ENCODE data around the gene EDA2R.
A peak's percentile ranks its signal among the peaks of the same experiment; 100 is the strongest.

The EDA2R gene, protein sequence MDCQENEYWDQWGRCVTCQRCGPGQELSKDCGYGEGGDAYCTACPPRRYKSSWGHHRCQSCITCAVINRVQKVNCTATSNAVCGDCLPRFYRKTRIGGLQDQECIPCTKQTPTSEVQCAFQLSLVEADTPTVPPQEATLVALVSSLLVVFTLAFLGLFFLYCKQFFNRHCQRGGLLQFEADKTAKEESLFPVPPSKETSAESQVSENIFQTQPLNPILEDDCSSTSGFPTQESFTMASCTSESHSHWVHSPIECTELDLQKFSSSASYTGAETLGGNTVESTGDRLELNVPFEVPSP

DNA sequence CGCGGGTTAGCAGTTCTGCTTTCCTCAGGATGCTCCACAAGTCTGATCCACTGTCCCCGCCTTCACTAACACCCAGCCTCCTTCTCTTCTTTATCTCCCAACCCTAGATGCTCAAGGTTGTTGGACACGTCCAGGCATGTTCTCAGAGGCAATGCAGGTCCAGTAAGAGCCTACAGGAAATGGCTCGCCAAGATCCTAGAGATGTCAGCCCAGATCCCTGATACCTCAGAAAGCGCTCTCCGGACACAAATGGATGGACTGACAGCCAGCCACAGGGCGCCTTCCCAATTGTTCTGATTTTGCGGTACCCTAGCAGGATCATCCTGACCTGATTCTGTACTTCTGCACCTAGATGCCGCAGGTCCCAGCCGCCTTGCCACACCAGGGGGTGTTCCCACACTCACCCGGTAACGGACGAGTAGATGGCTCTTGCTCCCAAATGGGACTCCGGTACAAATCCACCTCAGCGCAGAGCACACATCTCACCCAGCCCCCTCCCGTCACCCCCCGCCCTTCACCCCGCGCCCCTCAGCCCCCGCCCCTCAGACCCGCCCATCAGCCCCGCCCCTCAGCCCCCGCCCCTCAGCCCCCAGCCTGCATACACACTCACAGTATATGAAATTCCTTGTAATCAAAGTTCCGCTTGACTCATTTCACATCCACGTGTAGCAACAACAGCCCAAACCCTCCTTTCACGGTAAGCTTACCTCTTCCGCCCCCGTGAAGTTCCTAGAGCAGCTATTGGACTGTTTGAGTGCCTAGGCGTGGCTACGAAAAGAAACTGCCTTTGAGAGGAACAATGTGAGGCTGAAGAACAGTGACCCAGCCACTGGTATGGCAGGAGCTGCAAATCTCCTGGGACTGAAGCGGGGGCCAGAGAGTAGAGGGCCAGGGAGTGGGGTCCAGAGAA lies at the start of gene EDA2R:
EDA2R (minus strand) TSS at position 488 of the 910 bp plus-strand sequence. CDS start 23,058 bp downstream, outside the sequence.
- DNase-seq (ENCODE audit: low read depth) = peak; percentile 50
- H3K4me3 ChIP-seq (ENCODE audit: control insufficient read depth, low read depth, low read length) = peak within 1 kb of the TSS; percentile 58
- TF ChIP-seq, protein P1, sequence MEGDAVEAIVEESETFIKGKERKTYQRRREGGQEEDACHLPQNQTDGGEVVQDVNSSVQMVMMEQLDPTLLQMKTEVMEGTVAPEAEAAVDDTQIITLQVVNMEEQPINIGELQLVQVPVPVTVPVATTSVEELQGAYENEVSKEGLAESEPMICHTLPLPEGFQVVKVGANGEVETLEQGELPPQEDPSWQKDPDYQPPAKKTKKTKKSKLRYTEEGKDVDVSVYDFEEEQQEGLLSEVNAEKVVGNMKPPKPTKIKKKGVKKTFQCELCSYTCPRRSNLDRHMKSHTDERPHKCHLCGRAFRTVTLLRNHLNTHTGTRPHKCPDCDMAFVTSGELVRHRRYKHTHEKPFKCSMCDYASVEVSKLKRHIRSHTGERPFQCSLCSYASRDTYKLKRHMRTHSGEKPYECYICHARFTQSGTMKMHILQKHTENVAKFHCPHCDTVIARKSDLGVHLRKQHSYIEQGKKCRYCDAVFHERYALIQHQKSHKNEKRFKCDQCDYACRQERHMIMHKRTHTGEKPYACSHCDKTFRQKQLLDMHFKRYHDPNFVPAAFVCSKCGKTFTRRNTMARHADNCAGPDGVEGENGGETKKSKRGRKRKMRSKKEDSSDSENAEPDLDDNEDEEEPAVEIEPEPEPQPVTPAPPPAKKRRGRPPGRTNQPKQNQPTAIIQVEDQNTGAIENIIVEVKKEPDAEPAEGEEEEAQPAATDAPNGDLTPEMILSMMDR (IDR thresholded peaks at IDR 0.05; ENCODE audit: control insufficient read depth, insufficient read depth, low read depth, low read length, missing control alignments) = no peak

DNA sequence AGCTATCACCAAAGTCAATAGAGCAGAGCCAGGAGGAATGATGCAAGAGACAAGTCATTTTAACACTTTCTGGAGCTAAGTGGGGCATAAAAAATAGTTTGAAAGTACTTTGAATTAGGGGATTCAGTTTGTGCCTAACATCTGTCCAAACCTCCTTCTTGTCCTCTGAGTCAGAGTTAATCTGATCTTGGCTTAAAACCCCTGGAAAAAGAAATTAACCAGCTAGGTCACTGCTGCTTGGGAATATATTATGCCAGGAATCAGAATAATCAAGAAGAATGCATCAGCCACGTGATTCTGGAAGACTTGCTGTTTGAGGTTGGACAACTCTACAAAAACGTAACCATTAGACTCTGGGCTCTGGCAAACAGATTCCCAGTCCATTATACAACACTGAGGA lies 45.3 kb upstream of the EDA2R start:
- DNase-seq (ENCODE audit: low read depth) = no peak
- no peak overlapping the region for H3K4me3 ChIP-seq (ENCODE audit: control insufficient read depth, low read depth, low read length)
- TF ChIP-seq, protein P1 (IDR thresholded peaks at IDR 0.05; ENCODE audit: control insufficient read depth, insufficient read depth, low read depth, low read length, missing control alignments) = no peak

DNA sequence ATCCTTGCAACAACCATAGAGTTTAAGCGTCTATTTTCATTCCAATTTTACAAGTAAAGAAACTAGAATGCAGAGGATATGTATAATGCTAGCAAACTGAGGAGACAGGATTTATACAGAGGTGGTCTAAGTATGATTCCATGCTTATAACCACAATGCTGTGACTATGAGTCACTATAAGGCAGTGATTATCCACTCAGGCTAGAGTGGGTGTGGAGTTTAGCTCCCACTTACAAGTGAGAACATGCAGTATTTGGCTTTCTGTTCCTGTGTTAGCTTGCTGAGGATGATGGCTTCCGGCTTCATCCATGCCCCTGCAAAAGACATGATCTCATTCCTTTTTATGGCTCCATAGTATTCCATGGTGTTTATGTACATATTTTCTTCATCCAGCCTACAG lies 41.6 kb upstream of the EDA2R start:
- TF ChIP-seq, protein P1 (IDR thresholded peaks at IDR 0.05; ENCODE audit: control insufficient read depth, insufficient read depth, low read depth, low read length, missing control alignments) = no peak
- no peak for DNase-seq (ENCODE audit: low read depth)
- no peak overlapping the region for H3K4me3 ChIP-seq (ENCODE audit: control insufficient read depth, low read depth, low read length)

DNA sequence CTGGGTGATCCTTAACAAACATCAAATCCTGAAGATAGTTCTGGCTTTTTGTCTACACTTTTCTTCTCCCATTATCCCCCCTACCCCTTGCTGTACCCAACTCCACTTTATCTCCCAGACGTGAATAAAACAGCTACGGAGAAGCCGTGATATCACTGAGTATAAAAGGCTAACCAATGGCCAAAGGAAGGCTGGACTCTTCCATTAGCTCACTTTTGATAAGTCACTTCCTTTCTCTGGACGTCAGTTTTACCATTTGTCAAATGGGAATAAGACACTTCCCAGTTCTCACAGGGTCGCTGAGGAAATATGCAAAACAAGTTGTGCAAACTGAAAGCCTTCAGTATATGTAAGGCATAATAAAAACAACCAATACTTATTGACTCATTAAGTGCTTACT lies 38.6 kb upstream of the EDA2R start:
- H3K4me3 ChIP-seq (ENCODE audit: control insufficient read depth, low read depth, low read length) = no peak overlapping the region
- DNase-seq (ENCODE audit: low read depth) = no peak
- TF ChIP-seq, protein P1 (IDR thresholded peaks at IDR 0.05; ENCODE audit: control insufficient read depth, insufficient read depth, low read depth, low read length, missing control alignments) = no peak

DNA sequence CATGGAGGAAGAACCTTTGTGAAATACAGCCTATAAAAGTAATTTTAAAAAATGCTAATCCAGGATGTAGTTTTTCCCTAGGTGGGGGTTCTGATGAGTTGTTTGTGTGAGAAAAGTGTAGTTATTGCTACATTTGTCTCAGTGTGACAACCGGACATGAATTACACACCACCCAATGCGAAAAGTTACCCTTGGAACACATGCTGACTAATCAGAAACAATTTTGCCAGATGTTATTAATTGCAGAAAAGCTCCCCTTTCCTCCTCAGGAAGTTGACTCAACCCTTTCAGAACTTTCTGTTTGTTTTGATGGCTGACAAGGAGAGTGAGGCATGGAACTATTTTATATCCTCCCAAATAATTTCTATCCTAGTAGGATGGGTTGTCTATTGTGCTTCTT lies 38.1 kb upstream of the EDA2R start:
- H3K4me3 ChIP-seq (ENCODE audit: control insufficient read depth, low read depth, low read length) = no peak overlapping the region
- peak; percentile 60 for DNase-seq (ENCODE audit: low read depth)
- TF ChIP-seq, protein P1 (IDR thresholded peaks at IDR 0.05; ENCODE audit: control insufficient read depth, insufficient read depth, low read depth, low read length, missing control alignments) = no peak

DNA sequence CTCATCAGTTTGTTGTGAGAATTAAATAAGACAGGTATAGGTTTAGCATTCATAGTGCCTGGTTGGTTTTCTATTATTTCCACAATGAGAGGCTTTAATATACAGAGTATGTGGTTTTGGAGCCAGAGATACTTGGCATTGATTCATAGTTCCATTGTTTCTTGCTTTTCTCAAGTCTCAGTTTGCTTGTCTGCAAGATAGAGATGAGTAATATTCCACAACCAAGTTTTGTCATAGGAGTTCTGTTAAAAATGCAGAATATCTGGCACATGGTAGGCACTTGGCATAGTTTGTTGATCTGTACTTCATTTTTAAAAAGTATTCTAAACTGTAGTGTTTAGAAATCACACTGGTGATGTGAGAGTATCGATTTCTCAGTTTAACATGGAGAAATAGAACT lies 37.5 kb upstream of the EDA2R start:
- TF ChIP-seq, protein P1 (IDR thresholded peaks at IDR 0.05; ENCODE audit: control insufficient read depth, insufficient read depth, low read depth, low read length, missing control alignments) = no peak
- peak; percentile 31 for DNase-seq (ENCODE audit: low read depth)
- no peak overlapping the region for H3K4me3 ChIP-seq (ENCODE audit: control insufficient read depth, low read depth, low read length)
